GM12801 (cell line): Measurements from ENCODE around the gene PAK5.

ENCODE experiments used
- TF ChIP-seq, protein P1 (sequence below): IDR thresholded peaks from one replicate; pipeline ENCODE4 v1.5.1; 2011; ENCODE audit warnings: control low read depth; ENCODE audit not compliant: insufficient read length; ENCODE audit errors: extremely low read depth

PAK5 gene

DNA sequence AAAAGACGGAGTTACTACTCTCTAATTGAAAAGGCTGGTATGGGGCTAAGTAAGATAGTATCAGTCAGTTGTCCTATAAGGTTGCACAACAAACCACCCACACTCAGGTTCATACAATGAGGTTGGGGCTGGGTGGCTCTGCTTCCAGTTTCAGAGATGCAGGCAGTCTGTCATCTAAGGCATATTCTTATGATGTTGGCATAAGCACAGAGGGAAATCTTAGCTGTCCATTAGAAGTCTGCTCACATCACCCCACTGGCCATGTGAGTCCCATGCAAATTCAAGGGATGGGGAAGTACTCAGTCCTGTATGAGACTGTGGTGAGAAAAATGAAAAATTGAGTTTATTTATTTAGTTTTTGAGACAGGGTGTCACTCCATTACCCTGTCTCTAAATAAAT is 205.9 kb downstream of the PAK5 start:
- TF ChIP-seq, protein P1, sequence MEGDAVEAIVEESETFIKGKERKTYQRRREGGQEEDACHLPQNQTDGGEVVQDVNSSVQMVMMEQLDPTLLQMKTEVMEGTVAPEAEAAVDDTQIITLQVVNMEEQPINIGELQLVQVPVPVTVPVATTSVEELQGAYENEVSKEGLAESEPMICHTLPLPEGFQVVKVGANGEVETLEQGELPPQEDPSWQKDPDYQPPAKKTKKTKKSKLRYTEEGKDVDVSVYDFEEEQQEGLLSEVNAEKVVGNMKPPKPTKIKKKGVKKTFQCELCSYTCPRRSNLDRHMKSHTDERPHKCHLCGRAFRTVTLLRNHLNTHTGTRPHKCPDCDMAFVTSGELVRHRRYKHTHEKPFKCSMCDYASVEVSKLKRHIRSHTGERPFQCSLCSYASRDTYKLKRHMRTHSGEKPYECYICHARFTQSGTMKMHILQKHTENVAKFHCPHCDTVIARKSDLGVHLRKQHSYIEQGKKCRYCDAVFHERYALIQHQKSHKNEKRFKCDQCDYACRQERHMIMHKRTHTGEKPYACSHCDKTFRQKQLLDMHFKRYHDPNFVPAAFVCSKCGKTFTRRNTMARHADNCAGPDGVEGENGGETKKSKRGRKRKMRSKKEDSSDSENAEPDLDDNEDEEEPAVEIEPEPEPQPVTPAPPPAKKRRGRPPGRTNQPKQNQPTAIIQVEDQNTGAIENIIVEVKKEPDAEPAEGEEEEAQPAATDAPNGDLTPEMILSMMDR: no peak

DNA sequence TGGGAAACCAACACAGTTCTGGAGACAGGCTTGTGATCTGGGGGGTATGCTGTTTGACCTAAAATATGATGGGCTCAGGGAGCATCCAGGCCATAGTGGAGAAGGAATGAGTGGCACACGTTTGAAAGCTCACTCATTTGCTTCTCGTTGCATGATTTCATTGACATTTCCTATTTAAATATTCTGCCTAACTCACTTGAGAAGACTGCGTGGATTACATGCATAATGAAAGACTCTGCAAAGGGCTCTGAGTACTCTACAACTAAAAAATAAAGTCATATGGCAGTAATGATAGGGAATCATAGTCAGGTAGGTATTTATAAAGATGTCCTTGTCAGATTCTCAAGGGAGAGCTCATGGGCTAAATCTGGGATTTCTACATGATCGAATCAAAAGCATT is 206.6 kb downstream of the PAK5 start:
- TF ChIP-seq, protein P1: no peak

DNA sequence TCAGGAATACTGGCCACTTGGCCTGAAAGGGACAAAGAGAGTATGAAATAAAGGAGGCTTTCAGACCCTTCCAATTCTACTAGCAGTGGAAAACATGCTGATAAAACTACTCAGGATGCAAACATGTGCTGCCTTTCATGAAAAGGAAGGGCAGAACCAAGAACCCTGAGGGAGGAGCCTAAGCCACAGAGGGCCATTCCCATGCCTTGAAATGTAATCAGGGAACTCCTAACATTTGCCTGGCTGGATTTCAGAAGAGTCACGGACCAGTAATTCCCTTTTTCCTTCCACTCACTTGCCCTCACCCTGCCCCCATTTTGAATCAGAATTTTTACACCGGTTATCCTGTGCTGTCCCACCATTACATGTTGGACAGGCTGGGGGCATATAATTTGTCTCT is 208.3 kb downstream of the PAK5 start:
- TF ChIP-seq, protein P1: no peak

DNA sequence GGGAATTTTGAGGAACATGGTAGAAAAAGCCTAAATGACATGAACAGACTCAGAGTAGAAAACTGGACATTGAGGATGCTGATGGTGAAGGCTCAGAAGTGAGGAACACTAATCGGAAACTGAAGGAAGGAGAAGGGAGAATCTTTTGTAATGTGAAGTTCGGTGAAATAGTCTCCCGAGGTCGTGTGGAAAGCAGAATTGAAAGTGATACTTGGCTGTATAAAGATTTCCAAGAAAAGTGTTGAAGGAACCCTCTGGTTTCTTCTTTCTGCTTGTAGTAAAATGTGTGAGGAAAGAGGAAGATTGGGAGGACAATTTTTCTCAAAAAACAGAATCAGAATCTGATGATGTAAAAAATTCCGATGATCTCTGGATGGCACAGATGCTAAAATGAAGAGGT is 209.0 kb downstream of the PAK5 start:
- TF ChIP-seq, protein P1: no peak

DNA sequence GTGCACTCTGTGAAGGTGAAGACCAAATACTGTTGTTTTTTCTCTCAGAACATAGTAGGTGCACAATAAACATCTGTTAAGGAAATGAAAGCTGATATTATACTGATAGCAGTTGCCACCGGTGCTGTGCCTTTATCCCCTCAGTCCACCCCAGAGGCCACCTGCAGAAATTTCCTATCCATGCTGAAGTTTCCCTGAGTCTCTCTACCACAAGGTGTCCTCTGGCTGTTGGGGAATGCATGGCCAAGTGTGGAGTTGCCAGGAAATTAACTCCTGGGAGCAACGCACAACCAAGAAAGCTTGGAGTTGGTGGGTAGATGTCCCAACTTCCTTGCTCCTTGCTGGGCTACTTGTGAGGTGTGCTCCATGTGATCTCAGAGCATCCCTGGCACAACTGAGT is 210.3 kb downstream of the PAK5 start:
- TF ChIP-seq, protein P1: no peak

DNA sequence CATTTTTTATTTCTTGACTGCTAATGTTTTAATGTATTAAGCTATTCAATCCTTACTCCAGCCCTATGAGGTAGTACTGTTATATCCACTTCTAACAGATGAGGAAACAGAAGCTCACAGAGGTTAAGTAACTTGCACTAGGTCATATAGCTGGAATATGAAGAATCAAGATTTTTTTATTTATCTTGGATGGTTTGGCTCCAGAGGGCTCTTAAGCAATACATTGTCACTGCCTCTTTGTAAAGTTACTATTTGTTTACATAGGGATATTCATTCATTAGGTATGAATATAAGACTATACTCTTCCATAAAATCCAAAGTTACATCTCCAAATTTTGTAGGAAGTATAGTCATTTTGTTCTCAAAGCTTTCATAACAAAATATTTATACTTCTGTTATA is 210.7 kb downstream of the PAK5 start:
- TF ChIP-seq, protein P1: no peak

DNA sequence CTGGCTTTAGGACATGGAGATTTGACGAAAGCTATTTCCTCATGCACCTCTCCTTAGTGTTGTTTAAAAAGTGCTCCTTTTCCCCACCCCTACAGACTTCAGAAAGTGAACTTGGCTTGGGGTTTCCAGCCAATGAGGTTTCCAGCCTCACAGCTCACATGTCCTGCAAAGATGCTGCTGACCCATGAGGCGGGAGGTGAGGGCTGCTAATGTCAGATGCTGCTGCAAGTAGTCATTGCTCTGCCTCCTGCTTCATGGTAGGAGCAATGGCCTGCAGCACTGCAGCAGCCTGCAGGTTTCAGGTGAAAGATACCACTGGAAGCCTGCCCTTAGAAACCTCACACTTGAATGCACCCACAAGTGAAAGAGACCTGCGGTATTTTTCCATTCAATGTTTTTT is 211.7 kb downstream of the PAK5 start:
- TF ChIP-seq, protein P1: no peak

DNA sequence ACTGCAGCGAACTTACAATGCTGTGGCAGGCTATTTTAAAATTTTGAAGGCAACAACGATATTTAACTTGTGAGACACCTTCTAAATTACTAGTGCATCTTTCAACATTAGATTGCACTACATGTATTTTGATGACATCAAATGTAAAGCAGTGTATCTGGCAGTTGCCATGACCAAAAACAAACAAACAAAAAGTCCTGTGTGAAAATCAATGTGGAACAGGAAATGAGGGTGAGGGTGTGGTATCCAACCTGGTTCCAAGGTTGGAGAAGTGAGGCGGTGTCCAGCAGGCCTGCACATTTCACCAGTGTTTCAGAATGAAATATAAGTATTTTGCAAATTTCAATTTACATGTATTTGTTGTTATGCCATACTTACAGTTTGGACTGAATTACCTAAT is 212.5 kb downstream of the PAK5 start:
- TF ChIP-seq, protein P1: no peak
